Mammary epithelial cell (primary cell): ENCODE measurements around the gene SPACA7.

Experiments used
- CTCF ChIP-seq, 2 donors: IDR thresholded peaks in 1 of 2; conservative IDR thresholded peaks in 1 of 2; 2 replicates each; pipeline ENCODE4 v1.5.1; 2011 to 2012; ENCODE audit warnings: inconsistent platforms in 2 of 2, low read length in 2 of 2, mild to moderate bottlenecking in 2 of 2, control low read depth in 1 of 2, low read depth in 1 of 2; ENCODE audit not compliant: insufficient read depth in 1 of 2; ENCODE audit errors: extremely low read depth in 1 of 2
- EZH2 ChIP-seq: IDR thresholded peaks from 2 replicates; pipeline ENCODE4 v1.6.1; 2012; ENCODE audit warnings: low read length, inconsistent platforms, borderline replicate concordance

GRCh38 chr13:112347986-112348385 lies 28.2 kb upstream of the SPACA7 start:
- TF ChIP-seq EZH2 (no peak), CTCF (conservative IDR thresholded peaks at IDR 0.05 in 1 of 2, IDR thresholded peaks at IDR 0.05 in 1 of 2; ENCODE audit: extremely low read depth in 1 of 2, insufficient read depth in 1 of 2, low read depth in 1 of 2, low read length in 2 of 2) (no peak)
